HG03354 (cell line): ENCODE results near the gene MFNG.
"Not testable (repeated sequence)": the region's sequence is repeated elsewhere in the genome, so short reads cannot be mapped to it uniquely, and the experiment has no call there.

Experiments
- ATAC-seq: cut with Tn5 transposase; IDR thresholded peaks from one replicate; pipeline ENCODE4 v1.9.1; 2021; ENCODE audit warnings: mild to moderate bottlenecking; ENCODE audit not compliant: unreplicated experiment, poor library complexity, severe bottlenecking

MFNG gene

GRCh38 chr22:37480387-37481346 is 5.5 kb downstream of the MFNG start:
- ATAC-seq, result no peak

- no peak for ATAC-seq
Measured at GRCh38 chr22:37479196-37479595, 7.0 kb downstream of the MFNG start.

- ATAC-seq, result no peak
Measured at GRCh38 chr22:37476389-37477329, 9.5 kb downstream of the MFNG start.

- no peak for ATAC-seq
Measured at GRCh38 chr22:37474447-37475090, 11.6 kb downstream of the MFNG start.

GRCh38 chr22:37473437-37473946 is 12.7 kb downstream of the MFNG start:
- ATAC-seq, result no peak

GRCh38 chr22:37472418-37473006 is 13.7 kb downstream of the MFNG start:
- ATAC-seq, result no peak

- no peak for ATAC-seq
Measured at GRCh38 chr22:37471727-37472417, 14.3 kb downstream of the MFNG start.

GRCh38 chr22:37470087-37470445 is 16.1 kb downstream of the MFNG start:
- ATAC-seq, result no peak

- ATAC-seq, result no peak
Measured at GRCh38 chr22:37469416-37470086, 16.6 kb downstream of the MFNG start.

- not testable (repeated sequence) for ATAC-seq
Measured at GRCh38 chr22:37468201-37468695, 17.9 kb downstream of the MFNG start.

- ATAC-seq, result no peak
Measured at GRCh38 chr22:37467391-37467955, 18.7 kb downstream of the MFNG start.

- ATAC-seq, result no peak
Measured at GRCh38 chr22:37464181-37464580, 22.0 kb downstream of the MFNG start.

- no peak for ATAC-seq
Measured at GRCh38 chr22:37462983-37463382, 23.2 kb downstream of the MFNG start.

- ATAC-seq, result no peak
Measured at GRCh38 chr22:37462436-37462835, 23.7 kb downstream of the MFNG start.

- no peak for ATAC-seq
Measured at GRCh38 chr22:37461961-37462360, 24.2 kb downstream of the MFNG start.

- ATAC-seq, result no peak
Measured at GRCh38 chr22:37460684-37461083, 25.5 kb downstream of the MFNG start.

GRCh38 chr22:37459206-37459605 is 27.0 kb downstream of the MFNG start:
- no peak for ATAC-seq
